AG08396 (cell line): ENCODE measurements around the gene WNT5B.

Experiments used
- DNase-seq: peaks from one replicate; pipeline ENCODE4 v3.0.0; 2012; ENCODE audit warnings: low spot score, mixed read lengths

Gene WNT5B

GRCh38 chr12:1628666-1629337, at the start of gene WNT5B:
TSS of gene WNT5B (plus strand) at chr12:1629231. CDS start at chr12:1631355, 2,124 bp downstream.
- DNase-seq: no peak

- no peak for DNase-seq
Observed at GRCh38 chr12:1579651-1580435, 49.2 kb upstream of the WNT5B start.

DNA sequence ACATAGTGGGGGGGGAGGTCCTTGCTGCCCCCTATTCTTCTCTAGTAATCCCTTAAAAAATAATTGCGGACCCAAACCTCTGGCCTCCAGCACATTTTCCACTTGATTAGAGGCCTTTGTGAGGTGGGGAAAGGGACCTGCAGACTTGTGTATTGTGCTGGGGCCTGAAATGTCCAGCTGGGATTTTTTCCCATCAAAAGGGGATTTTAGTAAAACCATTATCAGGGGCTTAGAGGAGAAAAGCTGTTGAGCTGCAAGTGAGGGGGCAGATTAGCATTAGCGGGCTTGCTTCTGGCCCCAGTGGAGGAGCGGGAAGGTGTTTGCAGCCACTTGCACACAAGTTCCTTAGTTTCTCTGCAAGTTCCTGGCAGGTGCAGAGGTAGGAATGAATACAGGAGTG, 48.5 kb upstream of the WNT5B start:
- DNase-seq: no peak

DNA sequence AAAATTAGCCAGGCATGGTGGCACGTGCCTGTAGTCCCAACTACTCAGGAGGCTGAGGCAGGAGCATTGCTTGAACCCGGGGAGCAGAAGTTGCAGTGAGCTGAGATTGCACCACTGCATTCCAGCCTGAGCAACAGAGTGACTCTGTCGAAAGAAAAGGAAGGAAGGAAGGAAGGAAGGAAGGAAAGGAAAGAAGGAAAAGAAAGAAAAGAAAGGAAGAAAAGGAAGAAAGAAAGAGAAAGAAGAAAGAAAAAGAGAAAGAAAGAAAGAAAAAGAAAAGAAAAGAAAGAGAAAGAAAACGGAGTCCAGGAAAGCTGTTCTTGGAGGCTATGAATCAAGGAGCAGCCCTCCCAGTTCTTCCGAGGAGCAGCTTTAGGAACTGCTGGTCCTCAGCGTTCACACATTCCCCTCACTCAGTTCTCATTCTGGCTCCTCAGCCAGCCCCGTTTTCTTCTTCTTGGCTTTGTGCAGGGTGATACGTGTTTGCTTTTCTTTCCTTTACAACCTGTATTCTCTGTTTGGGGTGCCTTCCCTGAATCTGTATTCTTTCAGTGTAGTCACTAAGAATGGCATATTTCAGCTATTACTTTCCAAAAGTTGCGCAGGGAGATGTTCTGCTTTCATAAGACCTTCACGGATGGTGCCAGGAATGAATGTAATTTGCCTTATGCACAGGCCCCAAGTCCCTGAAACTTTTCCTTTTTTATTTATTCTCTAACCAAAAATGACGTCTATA, 46.9 kb upstream of the WNT5B start:
- no peak for DNase-seq

DNA sequence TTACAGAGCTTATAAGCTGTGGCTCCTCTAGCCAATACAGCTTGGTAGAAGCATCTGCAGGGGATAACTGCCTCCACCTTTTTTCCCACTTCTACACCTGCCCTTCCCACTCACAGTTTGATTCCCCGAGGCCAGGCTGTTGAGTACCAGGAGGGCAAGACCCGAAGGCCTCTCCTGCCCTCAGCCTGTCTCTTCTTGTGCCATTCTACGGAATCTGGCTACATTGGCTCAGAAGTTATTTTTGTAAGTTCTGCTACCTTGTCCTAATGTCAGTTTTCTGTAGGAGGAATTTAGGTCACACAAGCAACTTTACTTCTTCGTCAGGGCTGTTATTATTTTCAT, 46.4 kb upstream of the WNT5B start:
- no peak for DNase-seq

DNA sequence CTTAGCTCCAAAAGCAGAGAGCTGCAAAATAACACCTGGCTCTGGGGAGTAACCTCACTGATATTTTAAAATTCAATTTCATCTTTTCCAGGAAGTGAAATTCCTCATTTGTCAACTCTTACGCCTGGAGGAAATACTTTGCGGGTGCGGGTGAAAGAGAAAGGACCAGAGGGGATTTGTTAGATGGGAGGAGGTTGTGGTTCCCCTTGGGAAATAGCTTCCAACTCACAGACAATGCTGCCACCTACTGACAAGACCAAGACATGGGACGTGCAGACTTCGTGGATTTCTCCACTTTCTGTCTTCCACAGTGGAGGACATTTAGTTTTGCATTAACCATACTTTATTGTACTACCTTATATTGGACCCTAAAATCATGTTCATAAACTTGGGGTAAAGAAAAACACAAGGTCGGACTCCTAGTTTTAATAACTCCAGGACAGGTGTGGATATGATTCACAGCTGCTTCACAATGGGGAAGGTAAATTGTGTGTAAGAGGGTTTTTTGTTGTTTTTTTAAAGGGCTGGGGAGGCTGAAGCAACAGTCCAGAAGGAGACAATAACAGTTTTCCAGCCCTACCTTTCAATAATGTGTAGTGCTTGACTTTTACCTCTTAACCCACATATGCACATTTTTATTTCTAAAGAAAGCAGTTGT, 45.5 kb upstream of the WNT5B start:
- peak; percentile 77 for DNase-seq

DNA sequence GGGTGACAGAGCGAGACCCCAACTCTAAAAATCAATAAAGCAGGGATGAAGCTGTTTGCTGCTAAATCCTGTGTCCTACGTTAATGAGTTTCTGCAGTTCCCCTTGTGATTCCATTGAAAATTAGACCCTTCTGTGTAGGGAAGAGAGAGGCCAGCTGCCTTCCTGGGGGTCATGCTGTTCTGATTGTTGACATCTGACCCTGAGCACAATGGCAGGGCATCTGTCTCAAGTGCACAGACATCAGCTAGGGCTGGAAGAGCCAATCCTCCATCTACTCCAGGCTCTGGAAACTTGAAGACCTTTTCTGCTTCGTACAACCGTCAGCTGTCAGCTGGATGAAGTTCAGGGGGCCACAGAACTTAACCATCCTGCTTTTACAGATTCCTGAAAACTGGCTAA, 44.7 kb upstream of the WNT5B start:
- DNase-seq: no peak

DNA sequence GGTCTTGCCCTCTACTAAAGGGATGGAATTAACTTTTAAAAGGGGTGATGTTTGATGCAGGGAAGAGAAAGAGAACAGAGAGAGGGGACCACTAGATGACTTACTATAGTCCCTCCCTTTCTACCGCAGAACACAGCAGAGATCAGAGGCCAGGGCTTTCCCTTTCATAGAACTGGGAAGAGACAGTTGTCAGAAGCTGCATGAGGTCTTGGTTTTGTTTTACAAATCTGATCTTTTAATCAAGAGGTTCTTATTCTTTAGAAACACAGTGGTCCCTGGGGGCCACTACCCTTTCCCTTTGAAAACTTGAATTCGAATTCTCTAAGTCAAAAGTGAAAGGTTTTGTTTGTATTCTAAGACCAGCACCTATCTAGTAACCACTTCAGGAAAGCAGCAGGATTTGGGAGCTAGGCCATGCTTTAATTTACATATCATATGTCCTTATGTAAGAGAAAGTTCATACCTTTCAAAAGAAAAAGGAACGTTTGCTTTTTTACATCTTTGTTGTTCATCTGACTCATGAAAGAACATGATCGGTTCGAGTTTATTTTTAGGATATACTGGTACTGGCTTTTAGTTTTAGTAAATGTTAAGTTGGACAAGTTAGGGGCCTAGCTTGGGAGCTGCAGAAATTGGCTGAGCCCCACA, 41.0 kb upstream of the WNT5B start:
- no peak for DNase-seq

DNA sequence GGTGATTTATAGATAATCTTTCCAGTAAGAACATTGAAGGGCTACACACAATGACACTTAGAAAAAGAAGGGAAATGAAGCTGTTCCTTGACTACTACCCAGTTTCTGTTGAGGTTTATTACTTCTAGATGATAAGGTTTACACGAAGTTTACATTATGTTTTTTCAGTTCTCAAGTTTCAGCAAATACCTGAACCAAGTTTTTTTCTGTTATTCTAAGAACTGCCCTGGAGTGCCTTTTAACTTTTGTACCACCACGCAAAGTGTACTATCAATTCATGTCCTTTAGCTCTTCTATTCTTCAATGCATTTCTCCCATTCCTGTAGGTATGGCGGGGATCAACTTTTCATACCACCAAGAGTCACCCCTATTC, 40.5 kb upstream of the WNT5B start:
- DNase-seq: no peak

- no peak for DNase-seq
Observed at GRCh38 chr12:1590221-1590979, 38.6 kb upstream of the WNT5B start.

- no peak for DNase-seq
Observed at GRCh38 chr12:1591034-1591433, 38.0 kb upstream of the WNT5B start.

DNA sequence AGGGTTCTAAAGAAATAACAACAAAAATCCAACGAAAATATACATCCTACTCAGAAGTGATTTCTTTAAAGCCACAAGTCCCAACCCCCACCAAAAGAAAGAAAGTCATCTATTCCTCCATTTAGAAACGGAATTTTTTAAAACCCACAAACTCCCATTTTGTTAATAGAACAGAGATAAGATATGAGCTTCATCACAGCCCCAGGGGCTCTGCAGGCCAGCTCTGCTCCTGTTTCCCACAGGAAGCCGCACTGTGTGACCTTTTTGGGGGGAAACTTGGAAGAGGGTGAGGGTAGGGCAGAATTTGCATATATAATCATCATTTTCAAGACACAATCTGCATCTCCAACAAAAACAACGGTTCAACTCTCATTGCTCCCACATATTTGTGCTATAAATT, 37.5 kb upstream of the WNT5B start:
- DNase-seq: no peak

DNA sequence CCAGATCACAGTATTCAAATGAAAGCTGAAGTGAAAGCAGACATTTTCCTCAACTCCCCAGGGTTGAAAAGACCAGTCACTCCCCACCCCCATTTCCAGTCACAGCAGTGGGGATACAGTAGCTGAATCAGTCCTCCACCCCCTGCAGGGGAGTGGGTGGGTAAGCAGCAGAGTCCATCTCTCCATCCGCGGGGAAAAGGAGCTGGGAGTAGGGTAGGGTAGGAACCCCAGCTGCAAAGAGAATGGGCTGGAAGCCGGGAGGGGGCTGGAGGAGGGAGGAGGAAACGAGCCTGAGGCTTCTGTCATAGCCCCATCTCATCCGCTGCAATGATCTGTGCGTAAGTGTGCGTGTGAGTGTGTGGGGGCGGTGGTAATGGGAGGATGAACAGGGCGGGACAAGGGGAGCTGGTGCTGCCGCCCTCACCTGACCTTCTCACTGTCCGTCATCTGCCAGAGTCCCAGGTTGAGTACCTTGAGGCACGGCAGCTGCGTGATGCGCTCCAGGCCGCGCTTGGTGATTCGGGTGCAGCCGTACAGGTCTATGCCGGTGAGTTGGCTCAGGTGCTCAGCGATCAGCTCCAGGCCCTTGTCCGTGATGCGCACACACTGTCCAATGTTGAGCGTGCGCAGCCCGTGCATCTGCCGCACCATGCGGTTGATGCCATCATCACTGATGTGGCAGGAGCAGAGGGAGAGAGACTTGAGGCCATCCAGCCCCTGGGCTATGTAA, 36.4 kb upstream of the WNT5B start:
- peak; percentile 39 for DNase-seq

DNA sequence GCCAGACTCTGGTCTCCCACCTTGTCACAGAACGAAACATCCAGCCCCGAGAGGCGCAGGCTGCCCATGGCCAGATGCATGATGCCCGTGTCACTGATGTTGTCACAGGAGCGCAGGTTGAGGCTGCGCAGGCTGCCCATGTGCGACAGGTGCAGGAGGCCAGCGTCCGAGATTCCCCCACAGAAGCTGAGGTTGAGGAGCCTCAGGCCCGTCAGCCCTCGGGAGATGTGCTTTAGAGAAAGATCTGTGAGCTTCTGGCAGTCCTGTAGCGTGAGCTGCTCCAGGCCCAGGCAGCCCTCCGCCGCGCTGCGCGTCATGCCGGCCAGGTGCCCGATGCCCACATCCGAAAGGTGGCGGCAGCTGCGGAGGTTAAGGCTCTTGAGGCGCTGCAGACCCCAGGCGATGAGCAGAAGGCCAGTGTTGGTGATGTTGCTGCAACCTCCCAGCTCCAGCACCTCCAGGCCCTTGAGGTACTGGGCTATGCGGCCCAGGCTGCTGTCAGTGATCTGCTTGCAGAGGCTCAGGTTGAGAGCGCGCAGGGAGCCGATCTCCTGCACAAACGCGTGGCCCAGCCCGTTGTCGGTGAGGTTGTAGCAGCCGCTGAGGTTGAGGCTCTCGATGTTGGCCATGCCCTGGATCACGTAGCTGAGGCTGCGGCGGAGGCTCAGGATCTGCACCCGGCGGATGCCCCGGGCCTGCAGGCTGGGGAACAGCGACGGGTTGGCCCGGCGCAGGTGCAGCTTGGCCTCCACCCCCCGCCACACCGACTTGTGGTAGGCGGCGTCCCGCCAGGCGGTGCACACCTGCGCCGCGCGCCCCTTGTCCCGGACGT, 35.6 kb upstream of the WNT5B start:
- no peak for DNase-seq

GRCh38 chr12:1594006-1594260, 35.1 kb upstream of the WNT5B start:
- no peak for DNase-seq

- DNase-seq: peak; percentile 83
Observed at GRCh38 chr12:1594261-1595025, 34.6 kb upstream of the WNT5B start, which contains the start of gene FBXL14. TSS of gene FBXL14 (minus strand) at chr12:1594581. CDS start at chr12:1594066, 515 bp downstream.

DNA sequence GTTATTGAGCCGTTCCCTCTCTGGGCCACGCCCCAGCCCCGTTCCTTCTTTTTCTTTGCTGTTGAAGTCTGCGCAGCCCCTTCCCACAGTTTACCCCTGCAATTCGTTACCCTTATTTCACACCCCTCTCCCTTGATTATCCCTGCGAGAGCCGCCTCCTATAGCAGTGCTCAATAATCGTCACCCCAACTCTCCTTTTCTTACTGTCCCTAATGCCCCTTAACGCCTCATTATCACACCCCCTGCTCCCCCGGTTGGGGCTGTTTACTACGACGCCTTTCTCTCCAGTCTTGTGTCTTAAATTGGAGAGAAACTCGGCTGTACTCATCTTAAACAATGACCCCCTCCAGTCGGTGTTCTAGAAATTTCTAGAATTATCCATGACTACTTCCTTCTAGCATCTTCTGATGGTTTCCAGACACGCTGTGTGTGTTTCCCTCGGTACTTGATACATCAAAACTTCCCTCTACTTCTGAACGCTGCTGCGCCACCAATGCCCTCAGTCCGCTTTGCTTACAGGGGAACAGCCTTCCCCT, 33.9 kb upstream of the WNT5B start:
- no peak for DNase-seq

- DNase-seq: no peak
Observed at GRCh38 chr12:1595690-1596347, 33.2 kb upstream of the WNT5B start.
